Kidney epithelial cell (primary cell): ENCODE data around the gene SLC12A3. TPM values are rescaled to one million over a fixed set of nuclear protein-coding genes. Genes with fewer than 3 reads are reported as not detected.

Source experiments
- DNase-seq: peaks from one replicate; pipeline ENCODE4 v3.0.0-alpha.2; 2010; ENCODE audit warnings: low read depth
- H3K27me3 ChIP-seq: 2 replicates; pipeline ENCODE4 v1.6.0; 2011; ENCODE audit warnings: low read length; ENCODE audit not compliant: control insufficient read depth, insufficient read depth
- H3K36me3 ChIP-seq: 2 replicates; pipeline ENCODE4 v1.5.1; 2011; ENCODE audit warnings: low read length; ENCODE audit not compliant: control insufficient read depth, insufficient read depth
- H3K4me3 ChIP-seq: 2 replicates; pipeline ENCODE4 v1.5.1; 2011; ENCODE audit warnings: low read depth, mild to moderate bottlenecking, control low read depth, low read length
- total RNA-seq: library from RNA; depleted of rRNA; stranded (reverse); fragments of >200 nt; gene quantifications from 2 replicates; pipeline ENCODE4 v1.2.3, GENCODE V29; 2015
- TF ChIP-seq, protein P1 (sequence below): IDR thresholded peaks from 2 replicates; pipeline ENCODE4 v1.5.1; 2011; ENCODE audit warnings: mild to moderate bottlenecking, moderate library complexity, low read length, control low read depth, inconsistent platforms; ENCODE audit not compliant: insufficient read depth, poor library complexity, severe bottlenecking

SLC12A3 gene
- total RNA-seq, 1 donor from 2014 or later = 0.08 TPM

DNA sequence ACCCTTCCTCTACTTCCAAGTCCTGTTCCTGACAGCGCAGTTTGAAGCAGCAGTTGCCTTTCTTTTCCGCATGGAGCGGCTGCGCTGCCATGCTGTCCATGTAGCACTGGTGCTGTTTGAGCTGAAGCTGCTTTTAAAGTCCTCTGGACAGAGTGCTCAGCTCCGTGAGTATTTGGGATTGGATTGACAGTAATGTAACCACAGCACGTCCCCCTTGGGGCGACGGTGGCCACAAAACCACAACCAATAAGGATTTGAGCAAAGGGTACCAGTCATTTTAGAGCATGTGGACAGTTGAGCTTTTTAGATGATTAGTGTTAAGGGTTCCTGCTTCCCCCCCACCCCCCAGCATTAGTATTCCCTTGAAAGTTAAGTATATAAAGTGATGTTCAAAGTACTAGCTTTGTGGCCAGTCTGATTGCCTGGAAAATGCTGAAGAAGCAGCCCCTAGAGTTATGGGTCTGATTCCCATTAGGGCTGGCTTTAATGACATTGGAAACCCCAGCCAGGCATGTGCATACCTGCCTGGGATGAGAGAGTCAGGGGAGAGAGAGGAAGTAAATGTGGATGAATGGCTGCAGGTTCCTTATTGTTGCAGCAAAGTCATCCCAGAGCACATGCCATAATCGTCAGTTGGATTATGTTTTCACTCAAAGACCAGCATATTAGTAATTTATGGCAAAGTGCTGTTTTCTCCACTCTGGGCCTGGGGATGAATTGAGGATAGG is 31.6 kb upstream of the SLC12A3 start:
- Histone ChIP-seq H3K4me3 (no peak overlapping the region), H3K36me3 (no peaks in the 10 kb centered on the region), H3K27me3 (no peaks in the 10 kb centered on the region)
- TF ChIP-seq, protein P1, sequence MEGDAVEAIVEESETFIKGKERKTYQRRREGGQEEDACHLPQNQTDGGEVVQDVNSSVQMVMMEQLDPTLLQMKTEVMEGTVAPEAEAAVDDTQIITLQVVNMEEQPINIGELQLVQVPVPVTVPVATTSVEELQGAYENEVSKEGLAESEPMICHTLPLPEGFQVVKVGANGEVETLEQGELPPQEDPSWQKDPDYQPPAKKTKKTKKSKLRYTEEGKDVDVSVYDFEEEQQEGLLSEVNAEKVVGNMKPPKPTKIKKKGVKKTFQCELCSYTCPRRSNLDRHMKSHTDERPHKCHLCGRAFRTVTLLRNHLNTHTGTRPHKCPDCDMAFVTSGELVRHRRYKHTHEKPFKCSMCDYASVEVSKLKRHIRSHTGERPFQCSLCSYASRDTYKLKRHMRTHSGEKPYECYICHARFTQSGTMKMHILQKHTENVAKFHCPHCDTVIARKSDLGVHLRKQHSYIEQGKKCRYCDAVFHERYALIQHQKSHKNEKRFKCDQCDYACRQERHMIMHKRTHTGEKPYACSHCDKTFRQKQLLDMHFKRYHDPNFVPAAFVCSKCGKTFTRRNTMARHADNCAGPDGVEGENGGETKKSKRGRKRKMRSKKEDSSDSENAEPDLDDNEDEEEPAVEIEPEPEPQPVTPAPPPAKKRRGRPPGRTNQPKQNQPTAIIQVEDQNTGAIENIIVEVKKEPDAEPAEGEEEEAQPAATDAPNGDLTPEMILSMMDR = no peak
- DNase-seq = no peak

DNA sequence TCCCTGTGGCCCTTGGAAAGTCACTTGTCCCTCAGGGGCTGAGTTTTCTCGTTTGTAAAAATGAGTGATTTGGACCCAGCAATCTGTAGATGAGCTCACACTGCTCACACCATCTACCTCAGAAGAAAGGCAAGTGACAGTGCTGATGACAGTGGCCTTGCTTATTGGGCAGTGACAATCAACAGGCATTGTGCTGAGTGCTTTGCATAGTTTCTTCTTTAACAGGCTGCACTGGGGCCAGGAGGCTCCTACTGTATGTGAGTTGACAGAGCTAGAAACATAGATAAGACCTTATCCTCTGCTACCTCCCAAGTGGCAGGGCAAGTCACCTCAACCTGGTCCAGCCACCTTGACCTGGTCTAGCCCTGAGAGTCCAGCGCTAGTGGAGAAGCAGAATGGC is 29.7 kb upstream of the SLC12A3 start:
- H3K27me3 ChIP-seq = no peaks in the 10 kb centered on the region
- H3K4me3 ChIP-seq = no peak overlapping the region
- no peaks in the 10 kb centered on the region for H3K36me3 ChIP-seq
- DNase-seq = no peak
- TF ChIP-seq, protein P1 = no peak

DNA sequence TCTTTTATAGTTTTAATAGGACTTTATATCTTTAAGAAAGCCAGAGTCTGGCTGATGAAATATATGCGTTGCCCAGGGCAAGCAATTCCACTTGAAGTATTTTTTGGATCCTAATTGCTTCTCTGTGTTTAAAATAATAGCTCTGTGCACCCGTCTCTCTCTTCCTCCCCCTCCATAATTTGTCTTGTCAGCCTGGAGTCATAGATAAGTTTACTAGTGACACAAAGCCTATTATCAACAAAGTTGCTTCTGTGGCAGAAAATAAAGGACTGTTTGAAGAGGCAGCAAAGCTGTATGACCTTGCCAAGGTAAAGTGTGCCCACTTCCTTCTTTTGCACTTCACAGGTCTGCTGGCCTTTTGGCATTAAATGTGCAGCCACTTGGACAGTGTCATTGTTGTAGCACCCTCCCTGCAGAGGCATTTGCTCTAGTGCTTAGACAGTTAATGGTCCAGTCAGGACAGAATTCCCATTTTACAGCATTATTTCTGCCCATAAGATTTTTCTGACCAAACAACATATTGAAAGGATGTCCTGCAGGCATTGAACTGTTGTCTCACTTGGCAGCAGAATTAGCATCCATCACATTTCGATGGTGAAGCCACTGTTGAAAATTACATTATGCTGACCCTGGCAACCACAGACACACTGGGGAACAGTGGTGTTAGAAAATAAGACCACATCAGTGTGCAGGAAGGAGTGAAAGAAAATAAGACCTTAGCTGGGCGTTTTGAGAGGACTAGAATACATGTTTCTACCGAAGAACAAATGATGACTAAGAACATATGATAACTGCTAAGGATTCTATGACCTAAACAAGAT is 28.4 kb upstream of the SLC12A3 start:
- TF ChIP-seq, protein P1 = no peak
- Histone ChIP-seq H3K27me3 (no peaks in the 10 kb centered on the region), H3K4me3 (no peak overlapping the region), H3K36me3 (no peaks in the 10 kb centered on the region)
- DNase-seq = no peak

DNA sequence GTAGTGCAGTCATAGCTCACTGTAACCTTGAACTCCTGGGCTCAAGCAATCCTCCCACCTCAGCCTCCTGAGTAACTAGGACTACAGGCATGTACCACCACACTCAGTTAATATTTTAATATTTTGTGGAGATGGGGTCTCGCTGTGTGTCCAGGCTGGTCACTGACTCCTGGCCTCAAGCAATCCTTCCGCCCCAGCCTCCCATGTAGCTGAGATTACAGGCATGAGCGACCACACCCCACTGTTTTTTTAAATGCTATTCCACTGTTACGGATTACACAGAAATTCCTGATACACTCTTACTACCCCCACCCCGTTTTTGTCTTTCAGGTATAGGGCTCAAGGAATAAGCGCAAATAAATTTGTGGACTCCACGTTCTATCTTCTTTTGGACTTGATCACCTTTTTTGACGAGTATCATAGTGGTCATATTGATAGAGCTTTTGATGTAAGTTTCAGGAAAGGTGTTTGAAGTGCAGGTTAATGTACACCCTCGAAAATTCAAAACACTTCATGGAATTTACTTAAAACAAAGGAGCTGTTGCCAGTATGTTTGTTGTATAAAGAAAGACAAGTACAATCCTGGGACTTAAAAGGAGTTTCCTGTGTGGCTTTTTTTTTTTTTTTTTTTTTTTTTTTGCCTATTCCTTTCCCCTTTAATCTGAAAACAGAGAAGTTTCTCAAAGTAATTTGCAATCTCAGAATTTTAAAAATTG is 26.2 kb upstream of the SLC12A3 start:
- H3K27me3 ChIP-seq = no peaks in the 10 kb centered on the region
- H3K4me3 ChIP-seq = no peak overlapping the region
- no peak for DNase-seq
- TF ChIP-seq, protein P1 = no peak
- no peaks in the 10 kb centered on the region for H3K36me3 ChIP-seq

DNA sequence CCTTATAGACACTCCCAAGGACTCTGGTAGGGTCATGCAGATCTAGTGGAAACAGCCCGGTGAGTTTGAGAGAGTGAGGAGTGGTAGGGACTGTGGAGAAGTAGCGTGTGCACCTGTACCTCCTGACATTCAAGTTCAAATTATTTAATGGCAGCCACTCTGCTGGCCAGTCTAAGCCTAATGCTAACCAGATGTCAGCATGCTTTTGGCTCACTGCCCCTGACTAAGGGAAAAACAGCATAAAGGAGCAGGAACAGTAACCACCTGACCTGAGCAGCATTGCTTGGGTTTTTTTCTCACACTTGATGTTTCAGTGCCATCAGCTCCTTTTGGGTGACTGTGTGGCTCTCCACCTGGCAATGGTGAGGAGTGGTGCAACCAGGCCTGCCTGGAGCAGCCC is 23.8 kb upstream of the SLC12A3 start:
- Histone ChIP-seq H3K36me3 (no peaks in the 10 kb centered on the region), H3K4me3 (no peak overlapping the region), H3K27me3 (no peaks in the 10 kb centered on the region)
- TF ChIP-seq, protein P1 = no peak
- DNase-seq = no peak
